Embryonic facial prominence (tissue), 1 donor: ENCODE data around the gene TAF9B.
"Not testable (repeated sequence)": the region's sequence is repeated elsewhere in the genome, so short reads cannot be mapped to it uniquely, and the experiment has no call there.

ENCODE experiments used
- DNase-seq: peaks from one replicate; pipeline ENCODE4 v3.0.0-alpha.2; 2016; ENCODE audit errors: extremely low spot score

The TAF9B gene, protein sequence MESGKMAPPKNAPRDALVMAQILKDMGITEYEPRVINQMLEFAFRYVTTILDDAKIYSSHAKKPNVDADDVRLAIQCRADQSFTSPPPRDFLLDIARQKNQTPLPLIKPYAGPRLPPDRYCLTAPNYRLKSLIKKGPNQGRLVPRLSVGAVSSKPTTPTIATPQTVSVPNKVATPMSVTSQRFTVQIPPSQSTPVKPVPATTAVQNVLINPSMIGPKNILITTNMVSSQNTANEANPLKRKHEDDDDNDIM

DNA sequence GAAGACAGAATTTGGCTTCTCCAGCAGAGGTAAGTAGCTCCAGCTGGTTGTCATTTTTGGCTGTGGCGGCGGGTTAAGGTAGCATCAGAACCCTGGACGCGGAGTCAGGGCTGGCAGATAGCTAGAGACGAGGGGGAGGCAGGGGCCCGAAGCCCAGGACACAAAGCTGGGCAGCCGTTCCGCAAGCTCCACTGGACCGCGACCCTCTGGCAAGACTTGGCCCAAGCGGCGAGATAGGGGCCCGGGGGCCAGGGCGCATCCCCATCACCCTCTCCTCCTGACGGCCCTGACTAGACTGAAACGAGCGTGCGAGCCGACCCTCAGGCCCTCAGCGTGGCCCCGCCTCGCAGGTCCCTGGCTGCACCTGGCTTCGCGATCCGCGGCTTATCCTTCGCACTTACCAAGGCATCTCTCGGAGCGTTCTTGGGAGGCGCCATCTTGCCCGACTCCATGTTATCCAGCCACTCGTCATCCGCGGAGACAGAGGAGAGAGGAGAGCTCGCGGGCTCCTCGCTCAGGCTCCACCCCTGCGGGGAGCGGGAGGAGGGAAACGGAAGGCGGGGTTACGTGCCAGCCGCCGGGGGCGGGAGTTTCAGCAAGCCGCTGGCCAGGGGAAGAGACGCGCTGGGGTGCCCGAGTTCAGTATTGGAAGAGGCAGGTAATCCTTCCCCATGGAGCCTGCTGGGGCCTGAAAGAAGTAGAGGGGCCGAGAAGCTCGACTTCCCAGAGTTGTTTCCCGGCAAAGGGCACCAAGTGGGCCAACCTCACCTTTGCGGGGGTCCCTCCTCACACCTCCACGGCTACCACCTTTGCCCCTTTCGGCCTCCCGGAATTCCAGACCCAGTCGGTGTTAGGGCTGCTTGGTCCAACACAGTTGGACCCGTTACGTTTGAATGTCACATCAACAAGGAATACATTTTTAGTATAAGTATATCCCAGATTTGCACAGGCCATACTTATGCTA is at the start of gene TAF9B:
TSS of gene TAF9B (minus strand) at position 491 of the 964 bp plus-strand sequence. CDS start at position 452, 39 bp downstream.
- DNase-seq: peak; percentile 54

DNA sequence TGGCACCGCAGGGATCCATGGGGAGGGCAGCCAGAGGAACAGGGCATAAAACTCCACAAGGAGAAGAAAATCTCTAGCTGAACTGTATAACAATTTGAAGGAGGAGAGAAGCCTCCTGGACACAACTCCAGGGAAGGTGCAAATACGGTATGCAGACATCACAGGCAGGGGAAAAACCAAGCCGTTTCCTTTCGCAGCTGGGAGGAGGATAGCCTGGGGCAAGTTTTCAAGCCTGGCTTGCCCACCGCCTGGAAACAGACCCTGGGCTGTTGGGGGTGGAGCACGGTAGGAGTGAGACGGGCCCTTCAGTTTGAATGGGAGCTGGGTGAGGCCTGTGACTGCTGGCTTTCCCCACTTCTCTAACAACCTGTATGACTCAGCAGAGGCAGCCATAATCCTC is 43.4 kb upstream of the TAF9B start:
- DNase-seq: no peak

DNA sequence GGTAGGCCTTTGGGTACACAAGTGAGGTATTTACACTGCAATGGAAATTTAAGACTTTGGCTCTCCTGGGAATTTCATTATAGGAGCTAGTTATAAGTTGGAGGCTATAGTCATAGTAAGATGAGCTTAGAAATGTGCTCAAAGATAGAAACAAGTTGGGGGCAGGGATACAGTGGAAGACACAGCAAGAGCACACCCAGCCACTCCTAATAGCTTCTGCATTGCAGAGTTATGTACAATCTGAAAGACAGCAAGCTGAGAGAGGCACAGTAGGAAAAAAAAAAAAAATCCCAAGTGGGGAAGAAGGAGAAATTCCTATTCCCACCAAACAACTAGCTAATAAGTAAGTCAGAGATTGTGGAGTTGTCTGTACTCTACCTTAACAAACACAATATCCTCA is 41.9 kb upstream of the TAF9B start:
- DNase-seq: no peak

DNA sequence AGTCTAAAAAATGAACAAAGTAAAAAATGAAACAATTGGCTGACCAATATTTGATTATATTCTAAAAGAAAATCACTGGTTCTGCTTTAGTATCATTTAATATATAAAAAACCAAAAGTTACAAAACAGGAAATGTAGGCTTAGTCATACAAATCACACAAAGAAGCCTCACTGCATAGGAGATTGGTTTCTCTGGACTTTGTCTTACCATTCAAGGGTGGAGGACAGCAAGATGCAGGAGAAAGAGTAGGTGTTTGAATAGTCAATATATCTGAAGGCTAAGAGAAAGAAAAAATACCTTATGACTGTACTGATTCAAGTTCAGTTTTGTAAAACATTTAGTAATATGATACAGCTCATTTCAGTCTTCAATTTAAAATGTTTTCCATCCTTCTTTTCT is 28.6 kb upstream of the TAF9B start:
- DNase-seq: no peak

DNA sequence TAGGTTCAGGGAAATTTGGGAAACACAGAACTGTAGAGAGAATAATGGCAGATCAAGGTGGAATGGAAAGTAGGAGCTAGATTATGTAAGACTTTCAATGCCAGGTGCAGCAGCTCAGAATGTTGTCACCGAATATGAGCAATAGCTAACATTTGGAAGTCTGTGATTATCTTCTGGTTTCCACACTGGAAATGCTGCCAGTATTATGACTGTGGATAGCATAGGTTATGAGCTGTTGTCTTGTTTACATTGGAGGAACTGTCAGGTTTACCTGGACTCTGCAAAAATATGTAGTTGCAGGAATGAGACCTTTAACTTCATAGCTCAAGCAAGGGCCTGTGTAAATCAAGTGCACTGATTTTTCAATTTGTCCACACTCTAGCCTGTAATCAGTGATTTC is 26.0 kb upstream of the TAF9B start:
- no peak for DNase-seq

DNA sequence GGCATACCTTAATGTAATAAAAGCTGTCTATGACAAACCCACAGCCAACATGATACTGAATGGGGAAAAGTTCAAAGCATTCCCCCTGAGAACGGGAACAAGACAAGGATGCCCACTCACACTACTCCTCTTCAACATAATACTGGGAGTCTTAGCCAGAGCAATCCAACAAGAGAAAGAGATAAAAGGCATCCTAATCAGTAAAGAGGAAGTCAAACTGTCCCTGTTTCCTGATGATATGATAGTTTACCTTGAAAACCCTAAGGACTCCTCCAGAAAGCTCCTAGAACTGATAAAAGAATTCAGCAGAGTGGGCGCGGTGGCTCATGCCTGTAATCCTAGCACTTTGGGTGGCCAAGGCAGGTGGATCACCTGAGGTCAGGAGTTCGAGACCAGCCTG is 23.7 kb upstream of the TAF9B start:
- not testable (repeated sequence) for DNase-seq

DNA sequence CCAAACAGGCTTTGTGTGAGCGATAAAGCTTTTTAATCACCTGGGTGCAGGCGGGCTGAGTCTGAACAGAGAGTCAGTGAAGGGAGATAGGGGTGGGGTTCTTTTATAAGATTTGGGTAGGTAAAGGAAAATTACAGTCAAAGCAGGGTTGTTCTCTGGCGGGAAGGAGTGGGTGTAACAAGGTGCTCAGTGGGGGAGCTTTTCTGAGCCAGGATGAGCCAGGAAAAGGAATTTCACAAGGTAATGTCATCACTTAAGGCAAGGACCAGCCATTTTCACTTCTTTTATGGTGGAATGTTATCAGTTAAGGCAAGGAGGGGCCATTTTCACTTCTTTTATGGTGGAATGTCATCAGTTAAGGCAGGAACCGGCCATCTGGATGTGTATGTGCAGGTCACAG is 21.3 kb upstream of the TAF9B start:
- not testable (repeated sequence) for DNase-seq

DNA sequence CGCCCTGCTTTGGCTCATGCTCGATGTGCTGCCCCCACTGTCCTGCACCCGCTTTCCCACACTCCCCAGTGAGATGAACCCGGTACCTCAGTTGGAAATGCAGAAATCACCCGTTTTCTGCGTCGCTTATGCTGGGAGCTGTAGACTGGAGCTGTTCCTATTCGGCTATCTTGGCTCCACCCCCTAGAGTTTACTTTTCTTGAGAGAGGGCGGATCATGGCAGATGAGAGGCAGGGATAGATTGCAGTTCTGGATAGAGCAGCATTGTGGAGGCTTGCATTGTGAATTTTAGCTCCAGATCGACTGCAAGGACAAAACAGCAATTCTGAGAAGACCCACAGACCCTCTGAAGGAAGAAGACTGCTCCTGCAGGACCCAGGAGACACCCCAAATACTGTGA is 18.4 kb upstream of the TAF9B start:
- DNase-seq: not testable (repeated sequence)

DNA sequence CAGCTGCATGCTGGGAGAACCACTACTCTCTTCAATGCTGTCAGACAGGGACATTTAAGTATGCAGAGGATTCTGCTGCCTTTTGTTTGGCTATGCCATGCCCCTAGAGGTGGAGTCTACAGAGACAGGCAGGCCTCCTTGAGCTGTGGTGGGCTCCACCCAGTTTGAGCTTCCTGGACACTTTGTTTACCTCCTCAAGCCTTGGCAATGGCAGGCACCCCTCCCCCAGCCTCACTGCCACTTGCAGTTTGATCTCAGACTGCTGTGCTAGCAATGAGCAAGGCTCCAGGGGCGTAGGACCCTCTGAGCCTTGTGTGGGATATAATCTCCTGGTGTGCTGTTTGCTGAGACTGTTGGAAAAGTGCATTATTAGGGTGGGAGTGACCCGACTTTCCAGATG is 17.9 kb upstream of the TAF9B start:
- DNase-seq: not testable (repeated sequence)

DNA sequence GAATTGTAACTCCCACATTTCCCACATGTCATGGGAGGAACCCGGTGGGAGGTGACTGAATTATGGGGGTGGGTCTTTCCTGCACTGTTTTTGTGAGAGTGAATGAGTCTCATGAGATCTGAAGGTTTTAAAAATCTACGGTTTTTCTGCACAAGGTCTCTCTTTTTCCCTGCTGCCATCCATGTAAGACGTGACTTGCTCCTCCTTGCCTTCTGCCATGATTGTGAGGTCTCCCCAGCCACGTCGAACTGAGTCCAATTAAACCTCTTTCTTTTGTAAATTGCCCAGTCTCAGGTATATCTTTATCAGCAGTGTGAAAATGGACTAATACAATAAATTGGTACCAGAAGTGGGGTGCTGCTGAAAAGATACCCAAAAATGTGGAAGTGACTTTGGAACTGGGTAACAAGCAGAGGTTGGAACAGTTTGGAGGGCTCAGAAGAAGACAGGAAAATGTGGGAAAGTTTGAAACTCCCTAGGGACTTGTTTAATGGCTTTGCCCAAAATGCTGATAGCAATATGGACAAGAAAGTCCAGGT is 7.6 kb upstream of the TAF9B start:
- DNase-seq: not testable (repeated sequence)

DNA sequence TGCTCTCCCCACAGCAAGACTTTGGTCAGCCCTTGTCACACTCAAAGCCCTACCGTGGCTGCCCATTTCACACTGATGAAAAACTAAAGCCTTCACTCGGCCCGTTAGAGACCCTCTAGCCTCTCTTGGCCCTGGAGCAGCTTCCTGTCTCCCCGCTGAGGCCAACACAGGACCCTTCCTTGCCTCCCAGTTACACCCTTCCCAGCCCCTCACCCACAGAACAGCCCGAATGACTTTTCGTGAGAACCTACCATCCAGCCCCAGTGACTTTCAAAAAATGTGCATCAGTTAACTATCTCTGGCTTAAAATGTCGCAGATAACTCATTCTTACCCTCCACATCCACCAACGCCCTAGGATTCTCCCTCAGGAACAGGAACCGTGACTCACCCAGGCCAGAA is 756 bp upstream of the TAF9B start:
- no peak for DNase-seq

DNA sequence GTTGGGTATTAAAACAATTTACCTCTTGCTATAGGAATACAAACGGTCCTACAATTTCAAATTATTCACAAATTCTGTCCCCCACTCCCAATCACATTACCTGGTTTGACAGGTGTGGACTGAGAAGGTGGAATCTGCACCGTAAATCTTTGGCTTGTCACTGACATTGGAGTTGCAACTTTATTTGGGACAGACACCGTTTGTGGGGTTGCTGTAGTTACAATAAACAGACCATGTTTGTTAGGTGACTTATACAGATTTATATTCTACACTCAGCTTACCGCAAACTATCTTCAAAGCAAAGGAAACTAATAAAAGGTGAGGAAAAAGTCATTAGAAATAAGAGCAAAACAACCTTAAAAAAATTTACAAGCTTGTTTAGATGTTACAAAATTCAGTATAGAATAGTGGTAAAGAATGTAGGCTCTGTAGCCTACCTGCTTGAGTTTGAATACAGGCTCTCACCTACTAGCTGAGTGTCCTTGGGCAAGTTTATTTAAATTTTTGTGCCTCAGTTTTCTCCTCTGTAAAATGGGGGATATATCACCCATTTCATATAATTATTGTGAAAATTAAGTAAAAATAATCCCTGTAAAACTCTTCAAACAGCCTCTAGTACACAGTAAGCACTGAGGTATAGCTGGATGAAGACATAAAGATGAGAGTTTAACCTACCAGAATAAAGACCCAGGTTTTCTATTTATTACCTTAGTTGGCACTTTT is 6.1 kb downstream of the TAF9B start:
- DNase-seq: no peak

DNA sequence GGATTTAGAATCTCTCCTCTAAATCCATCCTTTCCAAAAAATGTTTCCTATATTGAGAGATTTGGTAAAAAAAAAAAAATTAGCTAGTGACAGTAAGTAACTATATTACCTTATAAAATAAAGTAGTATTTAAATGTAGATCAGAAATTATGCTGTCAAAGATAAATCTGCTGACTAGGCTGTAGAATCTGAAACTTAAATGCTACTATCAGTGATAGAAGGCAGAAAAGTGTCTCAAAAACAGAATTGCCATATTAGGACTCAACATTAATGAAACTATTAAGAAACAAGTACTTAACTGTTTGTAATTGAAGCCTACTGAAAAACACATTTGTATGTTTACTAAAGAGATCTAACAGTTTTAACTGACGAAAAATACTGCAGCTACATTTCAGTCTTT is 8.3 kb downstream of the TAF9B start:
- no peak for DNase-seq

DNA sequence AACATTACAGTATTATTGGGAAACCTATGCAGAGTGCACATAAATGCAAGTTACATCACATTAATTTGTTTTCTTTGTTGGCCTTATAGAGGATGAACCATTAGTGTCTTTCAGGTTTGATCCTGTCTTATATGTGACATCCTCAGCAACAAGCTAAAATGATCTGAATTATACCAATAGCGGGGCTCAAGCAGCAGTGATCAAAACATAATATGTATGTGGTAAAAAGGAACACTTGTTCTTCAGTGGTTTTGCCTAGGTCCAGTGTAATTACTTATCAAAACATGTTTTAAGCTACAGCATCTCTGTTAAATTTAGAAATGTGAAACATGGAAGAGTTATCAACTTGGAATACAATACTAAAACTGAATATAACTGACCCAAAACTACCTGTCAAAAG is 9.1 kb downstream of the TAF9B start:
- no peak for DNase-seq

DNA sequence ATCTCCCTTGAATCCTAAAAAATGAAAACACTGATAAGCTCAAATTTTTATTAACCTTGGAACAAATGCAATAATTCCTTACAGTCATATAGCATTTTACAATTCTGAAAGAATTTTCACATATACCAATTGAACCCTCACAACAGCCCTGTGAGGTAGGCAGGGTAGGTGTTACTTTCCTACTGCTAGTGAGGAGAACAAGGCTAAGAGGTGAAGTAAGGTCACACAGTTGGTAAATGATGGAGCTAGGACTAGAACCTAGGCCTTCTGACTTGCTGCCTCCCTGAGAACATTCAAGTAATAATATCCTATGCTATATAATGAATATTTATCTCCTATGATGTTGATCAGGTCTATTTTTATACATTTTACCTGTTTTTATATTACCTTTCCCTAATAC is 9.7 kb downstream of the TAF9B start:
- DNase-seq: no peak

DNA sequence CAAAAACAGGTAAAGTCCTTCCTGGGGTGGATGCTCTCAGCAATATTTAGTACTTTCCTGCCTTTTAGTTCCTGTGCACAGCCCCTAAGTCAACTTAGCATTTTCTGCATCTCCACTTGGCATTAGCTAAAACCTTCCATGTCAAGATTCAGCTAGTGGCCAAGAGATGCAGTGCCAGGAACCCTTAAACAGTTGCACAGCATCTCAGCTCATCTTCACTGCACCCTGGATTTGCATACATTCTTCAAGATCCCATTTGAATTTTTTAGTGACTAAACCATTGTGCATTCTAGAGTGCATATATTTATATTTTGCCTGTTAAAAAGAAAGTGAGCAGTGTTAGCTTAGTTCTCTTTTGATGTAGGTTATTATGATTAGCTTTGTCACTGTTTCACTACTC is 13.7 kb downstream of the TAF9B start:
- not testable (repeated sequence) for DNase-seq

DNA sequence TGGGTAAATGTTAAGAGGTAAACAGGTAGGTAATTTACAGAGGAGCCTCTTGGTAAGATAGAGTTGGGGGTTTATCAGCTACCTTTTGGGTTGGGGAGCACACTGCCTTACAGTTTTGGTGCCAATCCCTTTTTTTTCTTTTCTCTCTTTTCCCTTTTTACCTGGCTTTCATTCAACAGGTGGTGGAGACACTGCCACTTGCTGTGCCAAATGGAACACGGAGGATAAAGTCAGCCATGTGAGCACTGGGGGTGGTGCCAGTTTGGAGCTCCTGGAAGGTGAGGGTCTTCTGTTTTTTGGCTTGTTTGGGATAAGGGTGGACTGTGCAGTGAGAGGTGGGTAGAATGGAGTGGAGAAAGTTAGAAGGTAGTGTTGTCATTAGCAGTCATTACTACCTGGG is 14.3 kb downstream of the TAF9B start:
- no peak for DNase-seq

DNA sequence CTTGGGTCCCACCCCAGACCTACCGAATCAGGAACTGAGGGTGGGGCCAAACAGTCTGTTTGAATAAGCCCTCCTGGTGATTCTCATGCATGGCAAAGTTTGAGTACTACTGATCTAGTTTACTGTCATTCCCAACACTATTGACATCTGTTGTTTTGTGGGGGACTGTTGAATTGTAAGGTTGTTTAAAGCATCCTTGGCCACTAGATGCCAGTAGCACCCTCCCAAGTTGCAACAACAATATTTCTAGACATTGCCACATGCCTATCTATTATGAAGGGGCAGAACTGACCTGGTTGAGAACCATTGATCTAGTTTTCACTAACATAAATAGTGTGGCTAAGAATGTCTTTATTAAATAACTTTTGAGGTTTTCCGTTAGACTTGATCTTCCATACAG is 15.1 kb downstream of the TAF9B start:
- DNase-seq: no peak

DNA sequence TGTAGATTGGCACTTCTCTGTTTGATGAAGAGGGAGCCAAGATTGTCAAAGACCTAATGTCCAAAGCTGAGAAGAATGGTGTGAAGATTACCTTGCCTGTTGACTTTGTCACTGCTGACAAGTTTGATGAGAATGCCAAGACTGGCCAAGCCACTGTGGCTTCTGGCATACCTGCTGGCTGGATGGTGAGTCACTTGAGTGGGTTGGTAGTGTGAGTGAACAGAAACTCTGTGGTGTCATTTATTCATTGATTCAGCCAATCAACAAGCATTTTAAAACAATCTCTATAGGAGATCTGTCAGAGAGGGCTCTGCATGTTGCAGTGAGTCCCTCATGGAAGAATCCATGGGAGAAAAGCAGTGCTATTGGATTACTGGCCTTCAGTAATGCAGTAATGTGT is 16.3 kb downstream of the TAF9B start:
- no peak for DNase-seq

DNA sequence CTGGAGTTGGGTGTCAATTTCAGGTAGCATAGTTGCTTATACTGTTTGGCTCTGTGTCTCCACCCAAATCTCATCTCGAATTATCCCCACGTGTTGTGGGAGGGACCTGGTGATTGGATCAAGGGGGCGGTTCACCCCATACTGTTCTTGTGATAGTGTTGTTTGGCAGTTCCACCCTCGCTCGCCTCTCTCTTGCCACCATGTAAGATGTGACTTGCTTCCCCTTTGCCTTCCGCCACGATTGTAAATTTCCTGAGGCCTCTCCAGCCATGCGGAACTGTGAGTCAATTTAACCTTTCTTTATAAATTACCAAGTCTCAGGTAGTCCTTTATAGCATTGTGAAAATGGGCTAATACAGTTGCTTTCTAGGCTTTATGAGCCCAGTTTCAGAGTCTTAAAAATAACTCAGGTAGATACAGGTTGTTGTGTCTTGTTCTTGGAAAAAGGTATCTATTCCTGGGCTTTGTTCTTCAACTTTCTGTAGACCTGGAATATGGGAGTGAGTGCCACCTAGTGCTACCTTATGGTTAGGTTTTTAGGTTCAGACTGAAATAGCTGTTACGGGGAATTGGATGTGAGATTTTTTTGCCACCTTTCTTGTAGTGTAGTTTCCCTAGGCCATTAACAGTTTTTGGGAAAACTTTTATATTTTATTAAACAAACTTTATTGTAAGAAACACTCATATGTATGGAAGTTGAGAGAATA is 19.8 kb downstream of the TAF9B start:
- no peak for DNase-seq

DNA sequence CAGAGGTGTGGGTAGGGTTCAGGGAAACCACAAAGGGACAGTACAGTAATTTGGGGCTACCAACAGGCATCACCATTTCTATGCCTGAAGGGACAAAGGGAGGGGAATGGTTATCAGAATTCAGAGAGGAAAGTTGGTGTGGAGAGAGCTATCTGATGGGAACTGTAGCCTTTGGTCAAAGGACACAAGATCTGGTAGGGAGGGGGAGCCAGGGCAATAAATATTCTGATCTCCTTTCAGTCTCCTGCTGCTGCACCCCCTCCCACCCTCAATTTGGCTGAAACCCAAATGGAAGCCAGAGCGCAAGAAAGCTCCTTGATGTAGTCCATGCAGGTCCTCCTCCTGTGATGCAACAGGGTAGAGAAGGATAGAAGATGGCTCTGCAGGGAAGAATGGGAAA is 20.8 kb downstream of the TAF9B start:
- DNase-seq: no peak

DNA sequence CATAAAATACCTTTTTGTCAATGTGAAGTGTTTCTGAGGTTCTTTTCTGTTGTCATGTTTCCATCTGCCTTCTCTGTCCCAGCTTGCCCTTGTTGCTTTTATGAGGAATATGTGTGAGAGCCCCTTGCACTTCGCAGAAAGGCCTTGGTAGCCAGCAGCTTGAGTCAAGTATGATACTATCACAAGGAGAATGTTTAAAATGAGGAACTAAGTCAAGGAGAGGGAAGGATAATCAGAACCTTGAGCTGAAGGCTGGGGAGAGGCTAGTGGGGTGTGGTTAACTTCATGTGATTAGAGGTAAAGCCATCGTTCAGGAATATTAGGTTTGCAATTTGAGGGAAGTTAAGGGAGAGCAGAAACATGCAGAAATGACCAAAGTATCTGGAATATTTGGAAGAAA is 22.7 kb downstream of the TAF9B start:
- DNase-seq: no peak
